ENCODE results near the gene ANO7. TPM values are rescaled to one million over a fixed set of nuclear protein-coding genes. Genes with fewer than 3 reads are reported as not detected.

The ANO7 gene, protein sequence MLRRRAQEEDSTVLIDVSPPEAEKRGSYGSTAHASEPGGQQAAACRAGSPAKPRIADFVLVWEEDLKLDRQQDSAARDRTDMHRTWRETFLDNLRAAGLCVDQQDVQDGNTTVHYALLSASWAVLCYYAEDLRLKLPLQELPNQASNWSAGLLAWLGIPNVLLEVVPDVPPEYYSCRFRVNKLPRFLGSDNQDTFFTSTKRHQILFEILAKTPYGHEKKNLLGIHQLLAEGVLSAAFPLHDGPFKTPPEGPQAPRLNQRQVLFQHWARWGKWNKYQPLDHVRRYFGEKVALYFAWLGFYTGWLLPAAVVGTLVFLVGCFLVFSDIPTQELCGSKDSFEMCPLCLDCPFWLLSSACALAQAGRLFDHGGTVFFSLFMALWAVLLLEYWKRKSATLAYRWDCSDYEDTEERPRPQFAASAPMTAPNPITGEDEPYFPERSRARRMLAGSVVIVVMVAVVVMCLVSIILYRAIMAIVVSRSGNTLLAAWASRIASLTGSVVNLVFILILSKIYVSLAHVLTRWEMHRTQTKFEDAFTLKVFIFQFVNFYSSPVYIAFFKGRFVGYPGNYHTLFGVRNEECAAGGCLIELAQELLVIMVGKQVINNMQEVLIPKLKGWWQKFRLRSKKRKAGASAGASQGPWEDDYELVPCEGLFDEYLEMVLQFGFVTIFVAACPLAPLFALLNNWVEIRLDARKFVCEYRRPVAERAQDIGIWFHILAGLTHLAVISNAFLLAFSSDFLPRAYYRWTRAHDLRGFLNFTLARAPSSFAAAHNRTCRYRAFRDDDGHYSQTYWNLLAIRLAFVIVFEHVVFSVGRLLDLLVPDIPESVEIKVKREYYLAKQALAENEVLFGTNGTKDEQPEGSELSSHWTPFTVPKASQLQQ
- 1 to 10 TPM in 2 of 3 donors, under 1 TPM in 1; 0.97 to 1.4 (median 1.1) TPM for total RNA-seq
- 0.34 TPM for total RNA-seq (2013)

DNA sequence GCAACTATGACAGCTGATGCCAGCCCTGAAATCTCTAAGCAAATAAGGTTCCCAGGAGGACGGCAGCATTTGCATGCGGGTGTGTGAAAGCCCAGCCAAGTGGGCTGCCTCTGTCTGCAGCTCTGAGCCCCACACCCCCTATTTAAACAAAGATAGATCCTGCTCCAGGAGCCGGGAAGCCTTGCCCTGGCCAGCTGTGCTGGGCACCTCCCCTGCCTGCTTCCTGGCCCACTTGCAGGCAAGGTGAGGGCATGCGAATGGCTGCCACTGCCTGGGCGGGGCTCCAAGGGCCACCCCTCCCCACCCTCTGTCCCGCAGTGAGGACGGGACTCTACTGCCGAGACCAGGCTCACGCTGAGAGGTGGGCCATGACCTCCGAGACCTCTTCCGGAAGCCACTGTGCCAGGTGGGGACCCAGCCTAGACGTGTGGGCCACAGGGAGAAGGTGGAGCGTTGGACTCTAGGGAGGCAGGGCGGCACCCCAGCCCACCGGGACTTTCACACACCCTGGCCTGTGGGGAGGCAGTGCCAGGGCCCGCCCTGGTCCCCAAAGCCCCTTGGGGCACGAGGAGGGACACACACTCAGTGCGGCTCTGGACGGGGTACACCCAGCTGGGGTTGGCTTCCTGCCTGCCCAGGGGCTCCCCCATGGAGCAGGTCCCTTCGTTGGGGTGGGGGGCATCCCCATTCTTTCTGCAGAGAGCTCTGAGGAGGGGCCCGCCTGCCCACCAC, at the start of gene ANO7:
ANO7 (plus strand) TSS at position 317 of the 732 bp plus-strand sequence. CDS start 1,387 bp downstream, outside the sequence.
- TF ChIP-seq, protein P1, sequence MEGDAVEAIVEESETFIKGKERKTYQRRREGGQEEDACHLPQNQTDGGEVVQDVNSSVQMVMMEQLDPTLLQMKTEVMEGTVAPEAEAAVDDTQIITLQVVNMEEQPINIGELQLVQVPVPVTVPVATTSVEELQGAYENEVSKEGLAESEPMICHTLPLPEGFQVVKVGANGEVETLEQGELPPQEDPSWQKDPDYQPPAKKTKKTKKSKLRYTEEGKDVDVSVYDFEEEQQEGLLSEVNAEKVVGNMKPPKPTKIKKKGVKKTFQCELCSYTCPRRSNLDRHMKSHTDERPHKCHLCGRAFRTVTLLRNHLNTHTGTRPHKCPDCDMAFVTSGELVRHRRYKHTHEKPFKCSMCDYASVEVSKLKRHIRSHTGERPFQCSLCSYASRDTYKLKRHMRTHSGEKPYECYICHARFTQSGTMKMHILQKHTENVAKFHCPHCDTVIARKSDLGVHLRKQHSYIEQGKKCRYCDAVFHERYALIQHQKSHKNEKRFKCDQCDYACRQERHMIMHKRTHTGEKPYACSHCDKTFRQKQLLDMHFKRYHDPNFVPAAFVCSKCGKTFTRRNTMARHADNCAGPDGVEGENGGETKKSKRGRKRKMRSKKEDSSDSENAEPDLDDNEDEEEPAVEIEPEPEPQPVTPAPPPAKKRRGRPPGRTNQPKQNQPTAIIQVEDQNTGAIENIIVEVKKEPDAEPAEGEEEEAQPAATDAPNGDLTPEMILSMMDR (IDR thresholded peaks at IDR 0.05): no peak
- no peaks in the 10 kb centered on the region for H3K36me3 ChIP-seq (ENCODE audit: control insufficient read depth, insufficient read depth, low read length)
- Mint-ChIP-seq H3K4me1 (no peaks in the 10 kb centered on the region), H3K36me3 (no peaks in the 10 kb centered on the region), H3K4me3 (no peak within 1 kb of the TSS), H3K27ac (no peak within 1 kb of the TSS), H3K27me3 (ENCODE audit: low read depth in 2 of 2) (no peaks in the 10 kb centered on the region), H3K9me3 (no peaks in the 10 kb centered on the region)
- H3K27ac ChIP-seq (ENCODE audit: low read length): no peak within 1 kb of the TSS
- H3K4me3 ChIP-seq (ENCODE audit: low read length): no peak within 1 kb of the TSS
- ATAC-seq (no peak), DNase-seq (no peak)
- H3K9me3 ChIP-seq (ENCODE audit: control insufficient read depth, insufficient read depth, low read length): no peaks in the 10 kb centered on the region
- no peaks in the 10 kb centered on the region for H3K27me3 ChIP-seq (ENCODE audit: control insufficient read depth, insufficient read depth, low read length)
- intact Hi-C loops (cut with micrococcal nuclease): no loop called here
- 82% methylated on average over 21 of the region's 21 CpGs for WGBS (ENCODE audit: insufficient coverage)
- H3K4me1 ChIP-seq (ENCODE audit: control insufficient read depth, insufficient read depth, low read length): no peaks in the 10 kb centered on the region

- Mint-ChIP-seq H3K9me3 (no peaks in the 10 kb centered on the region), H3K4me3 (no peak overlapping the region), H3K27ac (no peak overlapping the region), H3K36me3 (no peaks in the 10 kb centered on the region), H3K4me1 (no peaks in the 10 kb centered on the region), H3K27me3 (ENCODE audit: low read depth in 2 of 2) (no peaks in the 10 kb centered on the region)
- no peak overlapping the region for H3K27ac ChIP-seq (ENCODE audit: low read length)
- ATAC-seq (no peak), DNase-seq (no peak)
- intact Hi-C loops (cut with micrococcal nuclease): no loop called here
- no peak overlapping the region for H3K4me3 ChIP-seq (ENCODE audit: low read length)
- no peaks in the 10 kb centered on the region for H3K4me1 ChIP-seq (ENCODE audit: control insufficient read depth, insufficient read depth, low read length)
- no peaks in the 10 kb centered on the region for H3K9me3 ChIP-seq (ENCODE audit: control insufficient read depth, insufficient read depth, low read length)
- peaks cover 7% of the 10 kb centered on the region for H3K36me3 ChIP-seq (ENCODE audit: control insufficient read depth, insufficient read depth, low read length)
- TF ChIP-seq, protein P1 (IDR thresholded peaks at IDR 0.05): no peak
- no peaks in the 10 kb centered on the region for H3K27me3 ChIP-seq (ENCODE audit: control insufficient read depth, insufficient read depth, low read length)
- 97% methylated on average over 24 of the region's 24 CpGs for WGBS (ENCODE audit: insufficient coverage)
Observed at GRCh38 chr2:241139531-241140444, 48.7 kb upstream of the ANO7 start.

DNA sequence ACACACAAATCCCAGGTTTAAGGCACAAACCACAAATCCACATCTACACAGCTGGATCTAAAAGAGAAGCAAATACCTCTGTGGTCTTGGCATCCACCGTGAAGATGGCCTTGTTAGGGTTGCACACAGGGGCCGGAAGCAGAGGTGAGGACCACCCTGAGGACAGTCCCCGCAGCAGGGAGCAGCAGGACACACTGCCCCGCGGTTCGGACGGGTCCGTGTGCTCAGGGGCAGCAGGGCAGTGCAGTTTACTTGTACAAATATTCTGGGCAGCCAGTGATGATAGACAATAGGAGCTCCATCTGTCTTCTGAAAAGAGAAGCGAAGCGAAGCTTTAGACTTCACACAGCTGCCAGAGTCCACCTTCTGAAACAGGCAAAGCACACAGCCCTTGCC, 48.0 kb upstream of the ANO7 start:
- no peak overlapping the region for H3K4me3 ChIP-seq (ENCODE audit: low read length)
- H3K36me3 Mint-ChIP-seq: no peaks in the 10 kb centered on the region
- H3K4me3 Mint-ChIP-seq: no peak overlapping the region
- no peaks in the 10 kb centered on the region for H3K4me1 ChIP-seq (ENCODE audit: control insufficient read depth, insufficient read depth, low read length)
- H3K9me3 Mint-ChIP-seq: no peaks in the 10 kb centered on the region
- TF ChIP-seq, protein P1 (IDR thresholded peaks at IDR 0.05): no peak
- DNase-seq (no peak), ATAC-seq (no peak)
- H3K27ac Mint-ChIP-seq: no peak overlapping the region
- intact Hi-C loops (cut with micrococcal nuclease): no loop called here
- 97% methylated on average over 10 of the region's 10 CpGs for WGBS (ENCODE audit: insufficient coverage)
- H3K9me3 ChIP-seq (ENCODE audit: control insufficient read depth, insufficient read depth, low read length): no peaks in the 10 kb centered on the region
- no peaks in the 10 kb centered on the region for H3K4me1 Mint-ChIP-seq
- H3K27me3 ChIP-seq (ENCODE audit: control insufficient read depth, insufficient read depth, low read length): no peaks in the 10 kb centered on the region
- no peak overlapping the region for H3K27ac ChIP-seq (ENCODE audit: low read length)
- H3K36me3 ChIP-seq (ENCODE audit: control insufficient read depth, insufficient read depth, low read length): peaks cover 7% of the 10 kb centered on the region
- H3K27me3 Mint-ChIP-seq (ENCODE audit: low read depth in 2 of 2): no peaks in the 10 kb centered on the region
